ENCODE data around the gene CCDC83.

- TF ChIP-seq POLR2A (IDR thresholded peaks at IDR 0.05; ENCODE audit: low read length) (no peak), GATA1 (IDR thresholded peaks at IDR 0.05; ENCODE audit: low read depth, low read length) (no peak)
Observed at GRCh38 chr11:85829172-85829571, 26.0 kb upstream of the CCDC83 start.

Data from erythroblast (primary cell).